NCI-H187 treated with DMSO at 0.1 percent for 48 hours (cell line): ENCODE data around the gene JAM2.
"Not testable (repeated sequence)": the region's sequence is repeated elsewhere in the genome, so short reads cannot be mapped to it uniquely, and the experiment has no call there.

Source experiments
- DNase-seq: peaks from one replicate; lab custom pipeline; 2025; lab: John Stamatoyannopoulos, UW

JAM2 gene

DNA sequence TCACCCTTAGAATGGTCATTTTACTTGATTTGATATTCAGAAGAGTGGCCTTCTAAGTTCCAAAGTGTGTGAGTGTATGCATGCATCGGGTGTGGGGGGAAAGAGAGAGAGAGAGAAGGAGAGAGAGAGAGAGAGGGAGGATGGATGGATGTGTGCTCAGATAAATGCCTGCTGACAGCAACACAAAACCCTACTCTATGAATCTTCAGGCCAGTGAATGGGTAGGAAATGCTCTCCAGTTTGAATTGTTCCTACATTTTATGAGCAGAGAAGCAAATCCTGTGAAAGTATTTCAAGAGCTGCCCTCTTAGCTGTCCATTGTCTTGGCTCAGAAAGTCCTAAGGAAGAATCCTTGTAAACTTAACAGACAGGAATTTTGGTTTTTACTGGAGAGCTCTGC is 7.4 kb downstream of the JAM2 start:
- DNase-seq = no peak

DNA sequence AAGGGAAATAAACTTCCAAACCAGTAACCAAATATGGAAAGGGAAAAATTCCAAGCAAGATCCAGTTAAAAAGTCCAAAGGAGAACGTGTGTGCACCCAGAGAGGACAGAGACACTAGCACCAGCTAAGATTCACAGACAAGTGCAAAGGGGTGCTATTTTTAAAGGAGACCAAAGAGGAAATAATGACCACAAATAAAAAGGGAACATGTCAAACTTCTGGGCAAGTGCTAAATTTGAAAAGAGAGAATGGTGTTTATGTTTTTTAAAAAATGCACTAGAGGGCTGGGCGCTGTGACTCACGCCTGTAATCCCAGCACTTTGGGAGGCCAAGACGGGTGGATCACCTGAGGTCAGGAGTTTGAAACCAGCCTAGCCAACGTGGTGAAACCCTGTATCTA is 8.6 kb downstream of the JAM2 start:
- no peak for DNase-seq

- no peak for DNase-seq
Observed at GRCh38 chr21:25649146-25649545, 10.1 kb downstream of the JAM2 start.

DNA sequence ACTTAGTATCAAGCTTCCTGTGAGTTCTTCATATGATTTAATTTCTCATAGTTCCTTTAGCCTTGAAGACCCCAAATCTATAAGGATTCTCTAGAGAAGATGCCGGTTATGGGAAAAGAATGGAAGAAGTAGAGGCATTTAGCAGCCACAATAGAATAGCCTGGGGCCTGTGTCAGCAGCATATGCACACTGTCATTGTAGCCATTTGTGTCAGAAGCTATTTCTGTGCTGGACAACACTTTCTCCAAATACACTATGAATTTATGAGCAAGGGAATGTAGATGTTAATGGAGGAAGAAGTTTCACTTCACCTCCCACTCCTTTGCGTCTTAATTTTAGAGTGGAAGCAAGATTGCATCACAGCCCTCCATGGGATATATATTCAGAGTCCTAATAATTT is 17.4 kb downstream of the JAM2 start:
- no peak for DNase-seq

DNA sequence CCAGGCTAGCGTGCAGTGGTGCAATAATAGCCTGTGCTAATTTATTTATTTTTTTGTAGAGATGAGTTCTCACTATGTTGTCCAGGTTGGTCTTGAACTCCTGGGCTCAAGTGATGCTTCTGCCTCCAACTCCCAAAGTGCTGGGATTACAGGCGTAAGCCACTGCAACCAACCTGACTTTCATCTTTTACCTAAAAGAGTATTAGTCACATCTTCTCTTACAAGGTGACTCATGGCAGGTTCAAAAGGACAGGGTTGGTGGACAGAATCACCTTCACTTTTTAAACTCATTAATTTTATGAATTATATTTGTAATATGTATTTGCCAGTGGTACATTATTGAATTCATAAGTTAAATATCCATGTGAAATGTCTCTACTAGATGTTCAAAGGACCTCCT is 18.1 kb downstream of the JAM2 start:
- no peak for DNase-seq

DNA sequence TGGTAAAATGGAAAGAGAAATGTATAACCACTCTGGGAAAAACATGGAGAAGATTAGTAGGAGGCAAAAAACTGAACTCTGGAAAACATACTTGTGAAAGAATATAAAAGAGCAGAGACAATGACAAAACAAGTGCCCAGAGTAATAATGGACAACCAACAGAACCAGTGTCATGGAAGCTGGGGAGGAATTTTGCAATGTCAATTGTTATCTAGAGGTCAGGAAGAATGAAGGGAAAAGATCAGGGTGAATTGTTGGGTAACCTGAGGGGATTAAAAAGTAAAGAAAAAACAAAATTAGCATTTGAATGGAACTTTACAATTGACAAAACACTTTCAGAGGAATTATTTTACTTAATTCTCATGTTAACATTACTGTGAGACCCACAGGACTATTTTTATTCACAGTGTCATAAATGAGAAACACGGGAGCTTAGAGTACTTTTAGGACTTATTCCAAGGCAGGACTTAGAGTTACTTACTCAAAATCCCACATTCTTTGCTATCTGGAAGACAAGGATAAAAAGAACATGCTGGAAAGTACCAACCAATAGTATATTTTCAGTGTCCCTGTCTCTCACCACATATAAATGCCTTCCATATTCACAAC is 19.5 kb downstream of the JAM2 start:
- DNase-seq = no peak

- no peak for DNase-seq
Observed at GRCh38 chr21:25660233-25660632, 21.2 kb downstream of the JAM2 start.

GRCh38 chr21:25664491-25664931 is 25.5 kb downstream of the JAM2 start:
- DNase-seq = no peak

DNA sequence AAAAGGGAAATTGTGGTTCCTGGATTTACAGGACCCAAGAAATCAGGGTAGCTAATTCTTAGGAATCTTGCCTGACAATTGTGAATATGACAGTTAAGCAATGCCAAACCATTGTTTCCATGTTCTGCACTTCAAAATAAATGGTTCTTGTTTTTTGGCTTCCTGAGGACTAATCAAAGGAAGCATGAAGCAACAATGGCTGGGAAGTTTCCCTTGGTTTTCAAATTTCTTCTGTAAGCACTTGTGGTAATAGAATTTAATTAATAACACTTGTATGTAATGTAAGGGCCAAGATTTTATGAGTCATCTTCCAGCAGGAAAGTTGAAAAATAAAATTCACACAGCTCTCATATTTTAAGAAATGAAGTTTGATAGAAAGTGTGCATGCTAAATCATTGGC is 31.7 kb downstream of the JAM2 start:
- no peak for DNase-seq

- DNase-seq = no peak
Observed at GRCh38 chr21:25676451-25676850, 37.4 kb downstream of the JAM2 start.

- no peak for DNase-seq
Observed at GRCh38 chr21:25682382-25682781, 43.3 kb downstream of the JAM2 start.

- DNase-seq = no peak
Observed at GRCh38 chr21:25687787-25688186, 48.7 kb downstream of the JAM2 start.

GRCh38 chr21:25688275-25689155 is 49.5 kb downstream of the JAM2 start:
- no peak for DNase-seq

DNA sequence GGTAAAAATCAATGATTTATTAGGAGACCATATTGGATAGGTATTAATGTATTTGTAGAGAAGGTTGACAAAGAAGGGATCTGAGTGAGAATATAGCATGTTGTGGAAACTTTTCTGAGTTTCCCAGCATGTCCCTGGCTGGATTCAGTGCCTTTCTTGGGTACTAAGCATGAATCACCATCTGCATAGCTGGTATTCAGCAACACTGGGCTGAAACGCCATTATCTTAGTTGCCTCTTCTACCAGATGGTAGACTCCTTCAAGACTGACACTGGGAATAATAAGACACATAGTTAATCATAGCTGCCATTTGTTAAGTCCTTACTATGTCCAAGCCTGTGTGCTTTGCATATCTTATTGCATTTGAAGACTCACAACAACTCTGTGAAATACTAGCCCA is 50.2 kb downstream of the JAM2 start:
- DNase-seq = no peak

GRCh38 chr21:25691976-25692375 is 52.9 kb downstream of the JAM2 start:
- DNase-seq = no peak

- not testable (repeated sequence) for DNase-seq
Observed at GRCh38 chr21:25695461-25695860, 56.4 kb downstream of the JAM2 start.

DNA sequence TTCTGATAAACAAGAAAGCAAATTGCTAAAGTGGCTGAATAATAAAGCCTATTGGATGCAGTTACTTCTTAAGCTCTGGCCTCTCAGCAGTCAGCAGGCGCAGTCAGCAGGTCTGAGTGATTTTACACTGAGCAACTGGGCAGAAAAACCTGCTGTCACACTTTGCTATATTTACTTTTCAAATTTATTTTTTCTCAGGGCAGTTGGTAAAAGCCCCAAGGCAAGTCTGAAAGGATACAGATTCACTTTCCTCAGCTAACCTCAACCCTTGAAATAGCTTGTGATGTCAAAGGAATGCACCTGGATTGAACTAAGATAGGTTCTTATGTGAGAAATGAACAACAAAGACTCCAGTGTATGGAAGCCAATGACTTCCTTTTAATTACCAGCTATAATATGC is 61.7 kb downstream of the JAM2 start:
- DNase-seq = no peak

- DNase-seq = no peak
Observed at GRCh38 chr21:25701529-25701928, 62.5 kb downstream of the JAM2 start.

DNA sequence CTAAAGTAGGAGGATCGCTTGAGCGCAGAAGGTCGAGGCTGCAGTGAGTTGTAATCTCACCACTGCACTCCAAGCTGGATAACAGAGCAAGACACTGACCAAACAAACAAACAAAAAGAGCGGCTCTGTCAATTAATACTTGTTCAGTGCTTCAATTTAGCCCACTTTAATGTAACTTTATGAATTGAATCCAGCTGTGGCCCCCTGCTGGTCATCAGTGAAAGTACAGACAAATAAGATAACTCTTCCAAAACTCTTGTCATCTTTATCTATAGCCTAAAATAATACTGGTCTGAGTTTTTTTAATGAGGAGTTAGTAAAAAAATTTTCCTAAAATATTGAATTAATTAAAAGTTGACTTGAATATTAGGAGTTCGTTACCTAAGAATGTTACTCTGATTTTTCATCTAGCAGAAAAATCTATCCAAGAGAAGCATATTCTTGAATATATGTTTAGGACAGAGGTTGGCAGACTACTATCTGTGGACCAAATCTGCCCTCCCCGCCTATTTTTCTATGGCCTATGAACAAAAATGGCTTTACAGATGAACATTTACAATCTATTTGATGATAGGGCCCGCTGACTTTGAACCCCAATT is 69.5 kb downstream of the JAM2 start:
- DNase-seq = no peak

DNA sequence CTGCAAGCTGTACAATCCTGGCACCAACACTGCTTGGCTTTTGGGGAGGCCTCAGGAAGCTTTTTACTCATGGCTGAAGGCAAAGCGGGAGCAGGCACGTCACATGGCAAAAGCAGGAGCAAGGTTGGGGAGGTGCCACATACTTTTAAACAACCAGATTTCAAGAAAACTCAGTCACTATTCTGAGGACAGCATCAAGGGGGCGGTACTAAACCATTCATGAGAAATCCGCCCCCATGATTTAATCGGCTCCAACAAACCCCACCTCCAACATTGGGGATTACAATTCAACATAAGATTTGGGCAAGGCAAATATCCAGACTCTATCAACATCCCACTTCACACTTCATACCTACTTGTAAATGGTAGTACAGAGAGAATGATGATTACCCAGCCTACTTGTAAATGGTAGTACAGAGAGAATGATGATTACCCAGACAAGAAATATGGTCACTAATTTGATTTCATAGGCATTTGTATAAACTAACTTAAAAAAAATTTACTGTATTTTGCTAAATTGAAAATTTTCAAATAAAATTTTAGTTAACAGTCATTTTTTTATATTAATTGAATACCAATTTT is 70.7 kb downstream of the JAM2 start:
- no peak for DNase-seq

DNA sequence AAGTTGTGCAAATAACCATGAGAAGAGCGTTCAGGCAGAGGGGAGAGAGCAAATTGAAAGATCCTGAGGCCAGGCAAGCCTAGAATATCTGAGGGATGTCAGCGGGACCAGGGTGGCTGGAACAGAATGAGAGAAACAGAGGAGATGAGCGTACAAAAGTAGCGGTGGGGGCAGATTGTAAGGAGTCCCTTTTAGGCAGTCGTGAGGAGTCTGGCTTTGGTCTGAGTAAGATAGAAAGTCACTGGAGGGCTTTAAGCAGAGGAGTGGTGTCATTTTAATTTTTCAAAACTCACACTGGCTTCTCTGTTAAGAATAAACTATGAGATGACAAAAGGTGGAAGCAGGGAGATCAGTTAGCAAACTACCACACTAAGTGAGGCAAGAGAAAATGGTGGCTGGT is 71.5 kb downstream of the JAM2 start:
- no peak for DNase-seq

DNA sequence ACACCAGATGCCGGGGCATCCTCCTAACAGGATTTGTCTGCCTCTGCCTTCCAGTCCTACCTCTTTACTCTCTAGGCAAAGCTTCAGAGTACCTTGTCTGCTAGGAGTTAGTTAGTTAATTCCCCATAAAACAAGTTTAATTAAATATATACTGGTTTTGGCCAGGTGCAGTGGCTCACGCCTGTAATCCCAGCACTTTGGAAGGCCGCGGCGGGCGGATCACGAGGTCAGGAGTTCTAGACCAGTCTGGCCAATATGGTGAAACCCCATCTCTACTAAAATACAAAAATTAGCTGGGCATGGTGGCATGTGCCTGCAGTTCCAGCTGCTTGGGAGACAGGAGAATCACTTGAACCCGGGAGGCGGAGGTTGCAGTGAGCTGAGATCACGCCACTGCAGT is 75.0 kb downstream of the JAM2 start:
- not testable (repeated sequence) for DNase-seq
